Measurements from ENCODE around the gene CRTAP. TPM values are rescaled to one million over a fixed set of nuclear protein-coding genes. Genes with fewer than 3 reads are reported as not detected.
"Not testable (repeated sequence)": the region's sequence is repeated elsewhere in the genome, so short reads cannot be mapped to it uniquely, and the experiment has no call there.

Gene CRTAP
- 100 to 1,000 TPM in 1 of 3 donors, 10 to 100 TPM in 2; 57.8 to 102 (median 58.7) TPM for polyA plus RNA-seq

- Mint-ChIP-seq H3K4me1 (peaks cover 24 to 41% of the 10 kb centered on the region in 2 donors), H3K27me3 (ENCODE audit: low read depth in 3 of 3) (peaks cover 2 to 3% (median 2%) of the 10 kb centered on the region in 3 donors), H3K36me3 (no peaks in the 10 kb centered on the region), H3K4me3 (peak within 1 kb of the TSS; percentile 87 to 88 (median 88)), H3K27ac (peak within 1 kb of the TSS in 5 of 6 donors; percentile 73 to 87 (median 85)), H3K9me3 (no peaks in the 10 kb centered on the region)
- peak; percentile 80 to 86 (median 83) for DNase-seq
Observed at GRCh38 chr3:33113772-33114621, at the start of gene CRTAP. Gene CRTAP, plus strand, starts transcription at chr3:33114014. Its CDS starts 64 bp downstream, at chr3:33114078.

- Mint-ChIP-seq H3K27me3 (ENCODE audit: low read depth in 3 of 3) (peaks cover 0 to 3% (median 2%) of the 10 kb centered on the region in 3 donors), H3K4me1 (peaks cover 17 to 22% of the 10 kb centered on the region in 2 donors), H3K36me3 (peaks cover 10 to 34% (median 22%) of the 10 kb centered on the region in 3 donors), H3K27ac (no peak overlapping the region), H3K9me3 (no peaks in the 10 kb centered on the region), H3K4me3 (no peak overlapping the region)
- no peak for DNase-seq
Observed at GRCh38 chr3:33064929-33065328, 48.9 kb upstream of the CRTAP start.

- Mint-ChIP-seq H3K4me3 (no peak overlapping the region), H3K9me3 (no peaks in the 10 kb centered on the region), H3K36me3 (peaks cover 17 to 29% (median 24%) of the 10 kb centered on the region in 3 donors), H3K4me1 (peaks cover 13 to 22% of the 10 kb centered on the region in 2 donors), H3K27ac (no peak overlapping the region), H3K27me3 (ENCODE audit: low read depth in 3 of 3) (peaks cover 0 to 3% (median 0%) of the 10 kb centered on the region in 3 donors)
- peak in 1 of 3 donors; percentile 20 for DNase-seq
Observed at GRCh38 chr3:33067484-33067883, 46.3 kb upstream of the CRTAP start.

DNA sequence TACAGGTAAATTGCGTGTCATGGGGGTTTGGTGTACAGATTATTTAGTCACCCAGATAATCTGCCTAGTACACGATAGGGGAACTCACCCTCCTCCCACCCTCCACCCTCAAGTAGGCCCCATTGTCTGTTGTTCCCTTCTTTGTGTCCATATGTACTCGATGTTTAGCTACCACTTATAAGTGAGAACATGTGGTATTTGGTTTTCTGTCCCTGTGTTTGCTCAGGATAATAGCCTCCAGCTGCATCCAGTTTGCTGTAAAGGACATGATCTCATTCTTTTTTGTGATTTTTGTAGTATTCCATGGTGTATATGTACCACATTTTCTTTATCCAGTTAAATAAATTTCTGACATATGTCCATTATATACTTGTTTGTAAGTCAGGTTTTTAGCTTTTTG is 44.0 kb upstream of the CRTAP start:
- Mint-ChIP-seq H3K27ac (peak overlapping the region in 1 of 6 donors; percentile 23), H3K4me1 (peaks cover 5 to 14% of the 10 kb centered on the region in 2 donors), H3K36me3 (peaks cover 11 to 25% (median 17%) of the 10 kb centered on the region in 3 donors)
- not testable (repeated sequence) for H3K4me3 Mint-ChIP-seq; H3K9me3 Mint-ChIP-seq; H3K27me3 Mint-ChIP-seq (ENCODE audit: low read depth in 3 of 3); DNase-seq

- DNase-seq = no peak
- Mint-ChIP-seq H3K27me3 (ENCODE audit: low read depth in 3 of 3) (peaks cover 0 to 2% (median 0%) of the 10 kb centered on the region in 3 donors), H3K36me3 (peaks cover 14 to 25% (median 19%) of the 10 kb centered on the region in 3 donors), H3K4me1 (peaks cover 5 to 14% of the 10 kb centered on the region in 2 donors), H3K27ac (peak overlapping the region in 1 of 6 donors; percentile 18), H3K9me3 (no peaks in the 10 kb centered on the region), H3K4me3 (no peak overlapping the region)
Observed at GRCh38 chr3:33071181-33071580, 42.6 kb upstream of the CRTAP start.

DNA sequence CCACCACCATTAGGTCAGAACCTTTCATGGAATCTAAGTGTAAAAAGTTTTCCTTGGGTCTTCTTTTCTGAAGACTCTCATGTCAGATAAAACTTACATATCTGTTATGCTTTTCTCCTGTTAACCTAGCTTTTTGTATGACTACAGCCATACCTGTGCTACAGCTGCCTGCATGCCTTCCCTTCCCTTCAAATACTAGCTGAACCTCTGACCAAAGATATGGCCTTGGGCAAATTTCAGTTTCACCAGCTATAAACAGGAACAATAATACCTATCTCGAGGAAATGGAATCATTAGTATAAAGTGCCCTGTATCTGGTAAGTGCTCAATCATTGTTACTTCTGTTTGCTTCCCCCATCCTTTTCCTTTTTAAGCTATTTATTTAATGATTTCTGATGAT is 41.9 kb upstream of the CRTAP start:
- H3K4me1 Mint-ChIP-seq = peaks cover 5 to 14% of the 10 kb centered on the region in 2 donors
- H3K4me3 Mint-ChIP-seq = no peak overlapping the region
- no peak overlapping the region for H3K27ac Mint-ChIP-seq
- DNase-seq = no peak
- peaks cover 17 to 25% (median 21%) of the 10 kb centered on the region in 3 donors for H3K36me3 Mint-ChIP-seq
- no peaks in the 10 kb centered on the region for H3K9me3 Mint-ChIP-seq
- peaks cover 0 to 2% (median 0%) of the 10 kb centered on the region in 3 donors for H3K27me3 Mint-ChIP-seq (ENCODE audit: low read depth in 3 of 3)

DNA sequence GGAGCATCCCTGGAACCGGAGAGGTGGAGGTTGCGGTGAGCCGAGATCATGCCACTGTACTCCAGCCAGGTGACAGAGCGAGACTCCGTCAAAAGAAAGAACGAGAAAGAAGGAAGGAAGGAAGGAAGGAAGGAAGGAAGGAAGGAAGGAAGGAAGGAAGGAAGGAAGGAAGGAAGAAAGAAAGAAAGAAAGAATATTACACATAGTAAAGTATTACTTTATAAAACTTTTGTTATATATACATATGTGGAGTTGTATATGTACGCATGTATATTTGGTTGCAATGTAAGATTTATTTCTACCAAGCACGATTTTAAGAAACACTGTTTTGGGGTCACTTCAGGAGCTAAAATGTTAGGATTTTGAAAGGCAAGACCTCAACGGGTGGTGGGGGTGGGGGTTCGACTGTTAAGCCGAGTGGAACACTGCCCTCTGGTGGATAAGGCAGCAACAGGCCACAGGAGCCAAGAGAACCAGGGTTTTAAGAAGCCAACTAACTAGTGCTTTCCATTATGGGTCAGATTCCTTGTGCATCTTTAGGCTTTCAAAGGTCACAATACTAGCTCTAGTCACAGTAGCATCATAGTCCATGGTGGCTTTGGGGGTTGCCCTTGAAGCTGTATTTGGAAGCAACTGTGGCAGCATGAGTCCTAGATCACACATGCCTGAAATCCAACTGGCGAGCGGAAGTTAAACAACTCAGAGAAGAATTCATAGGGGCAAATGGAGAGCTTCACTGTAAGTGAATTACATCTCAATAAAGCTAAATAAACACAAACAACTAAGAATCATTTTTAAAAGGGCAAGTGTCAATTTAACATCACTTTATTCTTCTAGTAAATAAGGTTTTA is 39.4 kb upstream of the CRTAP start:
- Mint-ChIP-seq H3K4me1 (peaks cover 5 to 14% of the 10 kb centered on the region in 2 donors), H3K4me3 (peak overlapping the region in 1 of 5 donors; percentile 17), H3K9me3 (no peaks in the 10 kb centered on the region), H3K27ac (no peak overlapping the region), H3K36me3 (peaks cover 14 to 17% (median 15%) of the 10 kb centered on the region in 3 donors), H3K27me3 (ENCODE audit: low read depth in 3 of 3) (peaks cover 0 to 2% (median 0%) of the 10 kb centered on the region in 3 donors)
- DNase-seq = peak; percentile 38 to 53 (median 51)

DNA sequence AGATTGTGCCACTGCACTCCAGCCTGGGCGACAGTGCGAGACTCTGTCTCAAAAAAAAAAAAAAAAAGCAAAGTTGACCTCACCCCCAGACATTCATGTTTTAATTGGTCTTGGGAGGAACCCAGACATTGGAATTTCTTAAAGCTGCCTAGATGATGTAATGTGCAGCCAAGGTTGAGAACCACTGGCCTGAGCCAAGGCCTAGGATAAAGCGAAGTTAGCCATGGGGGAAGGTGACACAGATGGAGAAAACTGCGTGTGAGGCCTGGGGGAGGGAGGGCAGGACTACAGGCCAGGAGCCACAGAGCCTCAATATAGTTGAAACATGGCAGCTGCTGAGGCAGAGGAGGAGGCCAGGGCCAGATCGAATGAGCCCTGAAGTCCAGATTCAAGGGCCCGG is 37.8 kb upstream of the CRTAP start:
- Mint-ChIP-seq H3K4me3 (no peak overlapping the region), H3K36me3 (peaks cover 7 to 15% (median 8%) of the 10 kb centered on the region in 3 donors), H3K27ac (peak overlapping the region in 2 of 6 donors; percentile 45 to 47), H3K27me3 (ENCODE audit: low read depth in 3 of 3) (peaks cover 0 to 2% (median 0%) of the 10 kb centered on the region in 3 donors), H3K4me1 (peaks cover 7 to 20% of the 10 kb centered on the region in 2 donors), H3K9me3 (no peaks in the 10 kb centered on the region)
- DNase-seq = no peak

GRCh38 chr3:33076952-33077351 is 36.9 kb upstream of the CRTAP start:
- Mint-ChIP-seq H3K4me3 (no peak overlapping the region), H3K27me3 (ENCODE audit: low read depth in 3 of 3) (peaks cover 0 to 2% (median 0%) of the 10 kb centered on the region in 3 donors), H3K9me3 (no peaks in the 10 kb centered on the region), H3K4me1 (peaks cover 14 to 23% of the 10 kb centered on the region in 2 donors), H3K27ac (no peak overlapping the region), H3K36me3 (peaks cover 0 to 6% (median 5%) of the 10 kb centered on the region in 3 donors)
- no peak for DNase-seq

DNA sequence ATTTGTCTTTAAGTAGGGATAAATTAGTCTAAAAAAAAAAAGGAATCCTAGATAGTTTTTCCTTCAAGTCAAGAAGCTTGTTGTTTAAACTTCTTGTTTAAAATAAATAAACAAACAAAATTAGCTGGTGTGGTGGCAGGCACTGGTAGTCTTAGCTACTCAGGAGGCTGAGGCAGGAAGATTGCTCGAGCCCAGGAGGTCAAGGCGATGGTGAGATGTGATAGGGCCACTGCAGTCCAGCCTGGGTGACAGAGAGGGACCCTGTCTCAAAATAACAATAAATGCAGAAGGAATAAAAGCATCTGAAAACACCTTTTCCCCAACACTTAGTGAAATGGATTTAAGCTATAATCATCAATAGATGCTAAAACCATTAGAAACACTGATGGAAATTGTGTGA is 35.8 kb upstream of the CRTAP start:
- no peaks in the 10 kb centered on the region for H3K9me3 Mint-ChIP-seq
- H3K27ac Mint-ChIP-seq = no peak overlapping the region
- H3K4me3 Mint-ChIP-seq = no peak overlapping the region
- H3K27me3 Mint-ChIP-seq (ENCODE audit: low read depth in 3 of 3) = peaks cover 0 to 2% (median 0%) of the 10 kb centered on the region in 3 donors
- H3K36me3 Mint-ChIP-seq = peaks cover 0 to 13% (median 4%) of the 10 kb centered on the region in 3 donors
- H3K4me1 Mint-ChIP-seq = peaks cover 18 to 33% of the 10 kb centered on the region in 2 donors
- DNase-seq = no peak

GRCh38 chr3:33079813-33080212 is 34.0 kb upstream of the CRTAP start:
- not testable (repeated sequence) for H3K27ac Mint-ChIP-seq; H3K4me3 Mint-ChIP-seq; H3K9me3 Mint-ChIP-seq; DNase-seq; H3K27me3 Mint-ChIP-seq (ENCODE audit: low read depth in 3 of 3)
- Mint-ChIP-seq H3K36me3 (peaks cover 0 to 13% (median 4%) of the 10 kb centered on the region in 3 donors), H3K4me1 (peaks cover 18 to 35% of the 10 kb centered on the region in 2 donors)

DNA sequence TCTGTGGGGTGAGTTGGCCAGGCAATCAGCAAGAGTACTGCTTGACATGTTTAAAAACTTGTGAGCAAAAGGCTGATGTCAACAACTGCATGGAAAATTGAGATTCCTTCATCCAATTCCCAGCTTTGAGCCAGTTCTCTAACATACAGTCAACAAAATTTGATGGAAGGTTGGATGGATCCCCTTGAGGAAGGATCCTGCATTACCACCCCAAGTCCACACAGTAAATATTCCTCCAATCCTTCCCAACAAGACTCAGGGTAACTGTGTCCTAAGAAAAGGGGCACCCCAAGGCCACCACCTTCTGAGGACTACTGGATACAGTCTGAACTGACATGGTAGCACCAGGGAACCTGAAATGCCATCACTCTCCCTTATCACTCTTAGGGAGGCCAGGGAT is 32.0 kb upstream of the CRTAP start:
- Mint-ChIP-seq H3K4me3 (no peak overlapping the region), H3K27me3 (ENCODE audit: low read depth in 3 of 3) (peaks cover 0 to 2% (median 1%) of the 10 kb centered on the region in 3 donors), H3K4me1 (peaks cover 18 to 40% of the 10 kb centered on the region in 2 donors), H3K36me3 (peaks cover 0 to 7% (median 0%) of the 10 kb centered on the region in 3 donors), H3K9me3 (no peaks in the 10 kb centered on the region), H3K27ac (no peak overlapping the region)
- no peak for DNase-seq

GRCh38 chr3:33083958-33084357 is 29.9 kb upstream of the CRTAP start:
- no peak for DNase-seq
- H3K27ac Mint-ChIP-seq = no peak overlapping the region
- peaks cover 36 to 62% of the 10 kb centered on the region in 2 donors for H3K4me1 Mint-ChIP-seq
- H3K27me3 Mint-ChIP-seq (ENCODE audit: low read depth in 3 of 3) = peaks cover 0 to 2% (median 1%) of the 10 kb centered on the region in 3 donors
- H3K4me3 Mint-ChIP-seq = no peak overlapping the region
- H3K36me3 Mint-ChIP-seq = peaks cover 0 to 7% (median 0%) of the 10 kb centered on the region in 3 donors
- H3K9me3 Mint-ChIP-seq = no peaks in the 10 kb centered on the region

All from immature natural killer cell (primary cell).